HG02943 (cell line): Measurements from ENCODE around the gene CD44.

Experiments
- ATAC-seq: cut with Tn5 transposase; IDR thresholded peaks from one replicate; pipeline ENCODE4 v1.9.1; 2021; ENCODE audit warnings: mild to moderate bottlenecking, low read depth, moderate library complexity; ENCODE audit not compliant: unreplicated experiment

Gene CD44

DNA sequence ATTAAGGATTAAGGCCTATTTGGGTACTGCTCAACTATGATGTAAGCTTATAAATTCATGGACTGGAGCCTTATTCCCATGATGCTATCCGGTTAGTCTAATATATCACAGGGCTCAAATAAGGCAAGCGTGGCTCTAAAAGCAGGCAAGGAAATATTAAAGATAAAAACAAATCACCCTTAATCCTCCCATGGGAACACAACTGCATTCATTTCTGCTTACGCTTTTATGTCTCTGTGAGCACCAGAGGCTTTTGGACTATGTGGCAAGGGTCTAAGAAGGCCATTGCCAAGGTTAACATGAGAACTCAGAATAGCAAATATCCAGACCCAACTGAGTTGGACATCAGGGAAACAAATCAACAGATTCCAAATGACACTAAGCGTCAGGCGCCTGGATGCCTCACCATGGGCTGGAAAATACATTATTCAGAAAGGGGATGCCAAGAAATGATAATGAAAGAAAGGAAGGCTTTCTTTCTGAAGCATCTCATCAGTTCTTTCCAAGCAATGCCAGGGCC lies 142.3 kb downstream of the CD44 start:
- ATAC-seq, result no peak
